ENCODE data around the gene CWC27.

DNA sequence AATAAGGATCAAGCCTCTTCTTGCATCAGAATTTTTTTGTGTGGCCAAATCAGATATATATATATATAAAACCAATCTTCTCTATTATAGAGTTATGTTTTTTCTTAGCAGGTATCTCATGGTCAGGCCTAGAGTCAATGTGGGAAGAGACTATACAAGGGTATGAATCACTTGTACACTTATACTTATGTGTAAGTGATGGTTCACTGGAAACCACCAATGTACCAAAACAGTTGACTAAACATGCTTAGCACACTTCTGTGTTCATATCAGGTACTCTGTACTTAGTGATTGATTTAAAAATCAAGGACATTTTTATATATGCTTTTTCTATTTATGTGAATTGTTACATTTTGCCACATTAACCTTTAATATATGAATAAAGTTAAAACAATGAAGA lies 92.6 kb downstream of the CWC27 start:
- TF ChIP-seq CTCF (IDR thresholded peaks at IDR 0.05) (no peak), EZH2 (IDR thresholded peaks at IDR 0.05) (no peak)
